Right atrium auricular region (tissue), 2 donors: Measurements from ENCODE around the gene CX3CL1. TPM values are rescaled to one million over a fixed set of nuclear protein-coding genes. Genes with fewer than 3 reads are reported as not detected.

ENCODE experiments used
- DNase-seq: peaks from one replicate; pipeline ENCODE4 v3.0.0-alpha.2; 2019; ENCODE audit warnings: low spot score
- H3K27ac ChIP-seq, 2 donors: fragments of 200-600 bp; sonication (generic); 1 replicate in 1 of 2; 2 replicates in 1 of 2; pipeline ENCODE4 v1.5.1; 2016 to 2019
- H3K27me3 ChIP-seq, 2 donors: fragments of 200-600 bp; sonication (generic); one replicate each; pipeline versions ENCODE4 v1.5.1 to v1.6.0; 2017 to 2019
- H3K36me3 ChIP-seq: fragments of 200-600 bp; sonication (generic); one replicate; pipeline ENCODE4 v1.5.1; 2016
- H3K4me1 ChIP-seq, 2 donors: fragments of 200-600 bp; sonication (generic); one replicate each; pipeline versions ENCODE4 v1.5.1 to v1.6.0; 2017 to 2019
- H3K4me3 ChIP-seq, 2 donors: fragments of 200-600 bp; sonication (generic); 1 replicate in 1 of 2; 2 replicates in 1 of 2; pipeline ENCODE4 v1.5.1; 2017 to 2019; ENCODE audit warnings: mild to moderate bottlenecking in 1 of 2, moderate library complexity in 1 of 2
- H3K9me3 ChIP-seq, 2 donors: fragments of 200-600 bp; sonication (generic); one replicate each; pipeline ENCODE4 v1.5.1; 2019
- CTCF ChIP-seq, 2 donors: fragments of 200-600 bp; sonication (generic); IDR thresholded peaks; one replicate each; pipeline ENCODE4 v1.5.1; 2019; ENCODE audit warnings: antibody characterized with exemption in 2 of 2
- total RNA-seq, 2 donors: library from RNA; depleted of rRNA; stranded (reverse); fragments of >200 nt; gene quantifications; one replicate each; pipeline ENCODE4 v1.1.0, GENCODE V29; 2016

CX3CL1 gene
- total RNA-seq, 2 donors from 2014 or later = 17.1 to 17.8 TPM

GRCh38 chr16:57376313-57376818, 4.1 kb downstream of the CX3CL1 start:
- Histone ChIP-seq H3K27ac (no peak overlapping the region), H3K27me3 (no peaks in the 10 kb centered on the region), H3K4me1 (peaks cover 0 to 39% of the 10 kb centered on the region in 2 donors), H3K36me3 (no peaks in the 10 kb centered on the region), H3K9me3 (no peaks in the 10 kb centered on the region), H3K4me3 (no peak overlapping the region)
- no peak for DNase-seq
- TF ChIP-seq CTCF (IDR thresholded peaks at IDR 0.05) = no peak

- Histone ChIP-seq H3K4me1 (peaks cover 0 to 37% of the 10 kb centered on the region in 2 donors), H3K4me3 (no peak overlapping the region), H3K36me3 (peaks cover 3% of the 10 kb centered on the region), H3K27ac (no peak overlapping the region), H3K27me3 (no peaks in the 10 kb centered on the region), H3K9me3 (no peaks in the 10 kb centered on the region)
- DNase-seq = no peak
- no peak for TF ChIP-seq CTCF (IDR thresholded peaks at IDR 0.05)
These were observed 5.0 kb downstream of the CX3CL1 start for GRCh38 chr16:57377080-57377841.

- H3K27me3 ChIP-seq = no peaks in the 10 kb centered on the region
- H3K4me1 ChIP-seq = peaks cover 0 to 43% of the 10 kb centered on the region in 2 donors
- no peak overlapping the region for H3K27ac ChIP-seq
- H3K36me3 ChIP-seq = peaks cover 3% of the 10 kb centered on the region
- TF ChIP-seq CTCF (IDR thresholded peaks at IDR 0.05) = no peak
- H3K9me3 ChIP-seq = no peaks in the 10 kb centered on the region
- DNase-seq = no peak
- H3K4me3 ChIP-seq = no peak overlapping the region
These were observed 7.3 kb downstream of the CX3CL1 start for GRCh38 chr16:57379579-57379978.

GRCh38 chr16:57380671-57381462, 8.6 kb downstream of the CX3CL1 start:
- Histone ChIP-seq H3K9me3 (no peaks in the 10 kb centered on the region), H3K4me1 (peaks cover 0 to 46% of the 10 kb centered on the region in 2 donors), H3K27me3 (no peaks in the 10 kb centered on the region), H3K36me3 (peaks cover 3% of the 10 kb centered on the region), H3K27ac (peak overlapping the region in 1 of 2 donors; percentile 16), H3K4me3 (no peak overlapping the region)
- TF ChIP-seq CTCF (IDR thresholded peaks at IDR 0.05) = no peak
- DNase-seq = no peak

- H3K4me1 ChIP-seq = peaks cover 0 to 54% of the 10 kb centered on the region in 2 donors
- no peaks in the 10 kb centered on the region for H3K9me3 ChIP-seq
- no peak for DNase-seq
- TF ChIP-seq CTCF (IDR thresholded peaks at IDR 0.05) = no peak
- peaks cover 3% of the 10 kb centered on the region for H3K36me3 ChIP-seq
- H3K4me3 ChIP-seq = no peak overlapping the region
- no peaks in the 10 kb centered on the region for H3K27me3 ChIP-seq
- H3K27ac ChIP-seq = no peak overlapping the region
These were observed 9.7 kb downstream of the CX3CL1 start for GRCh38 chr16:57381791-57382534.
